Neural crest cell (in vitro differentiated cells): ENCODE results near the gene IMP3. TPM values are rescaled to one million over a fixed set of nuclear protein-coding genes. Genes with fewer than 3 reads are reported as not detected.

ENCODE experiments used
- DNase-seq: peaks from one replicate; pipeline ENCODE4 v3.0.0; 2021; ENCODE audit warnings: low read depth, mixed read lengths, low spot score
- H3K27ac Mint-ChIP-seq: one replicate; pipeline ENCODE4 v1.8.0; 2021; ENCODE audit warnings: mild to moderate bottlenecking, mixed read lengths; ENCODE audit not compliant: unreplicated experiment
- H3K27me3 Mint-ChIP-seq: 2 replicates; pipeline ENCODE4 v1.8.0; 2021; ENCODE audit warnings: low read depth, mild to moderate bottlenecking, mixed read lengths
- H3K36me3 Mint-ChIP-seq: 2 replicates; pipeline ENCODE4 v1.8.0; 2021; ENCODE audit warnings: low read depth, mild to moderate bottlenecking, mixed read lengths
- H3K4me1 Mint-ChIP-seq: 2 replicates; pipeline ENCODE4 v1.8.0; 2021; ENCODE audit warnings: mixed read lengths
- H3K4me3 Mint-ChIP-seq: one replicate; pipeline ENCODE4 v1.8.0; 2021; ENCODE audit warnings: mild to moderate bottlenecking, mixed read lengths
- H3K9me3 Mint-ChIP-seq: 2 replicates; pipeline ENCODE4 v1.8.0; 2021; ENCODE audit warnings: mixed read lengths
- total RNA-seq: library from RNA; stranded (reverse); gene quantifications from 2 replicates; pipeline ENCODE4 v1.2.1, GENCODE V29; 2021
- TF ChIP-seq, protein P1 (sequence below): fragments of 200-600 bp; sonication (generic); conservative IDR thresholded peaks from 2 replicates; pipeline ENCODE4 v1.5.0; 2021; ENCODE audit warnings: antibody characterized with exemption, mild to moderate bottlenecking

The IMP3 gene
- total RNA-seq, 1 donor from 2014 or later: 79.4 TPM

DNA sequence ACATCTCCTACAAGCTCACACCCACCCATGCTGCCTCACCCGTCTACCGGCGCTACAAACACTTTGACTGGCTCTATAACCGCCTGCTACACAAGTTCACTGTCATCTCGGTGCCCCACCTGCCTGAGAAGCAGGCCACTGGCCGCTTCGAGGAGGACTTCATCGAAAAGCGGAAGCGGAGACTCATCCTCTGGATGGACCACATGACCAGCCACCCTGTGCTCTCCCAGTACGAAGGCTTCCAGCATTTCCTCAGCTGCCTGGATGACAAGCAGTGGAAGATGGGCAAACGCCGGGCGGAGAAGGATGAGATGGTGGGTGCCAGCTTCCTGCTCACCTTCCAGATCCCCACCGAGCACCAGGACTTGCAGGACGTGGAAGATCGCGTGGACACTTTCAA is 9.8 kb upstream of the IMP3 start:
- no peak overlapping the region for H3K27ac Mint-ChIP-seq
- DNase-seq: no peak

DNA sequence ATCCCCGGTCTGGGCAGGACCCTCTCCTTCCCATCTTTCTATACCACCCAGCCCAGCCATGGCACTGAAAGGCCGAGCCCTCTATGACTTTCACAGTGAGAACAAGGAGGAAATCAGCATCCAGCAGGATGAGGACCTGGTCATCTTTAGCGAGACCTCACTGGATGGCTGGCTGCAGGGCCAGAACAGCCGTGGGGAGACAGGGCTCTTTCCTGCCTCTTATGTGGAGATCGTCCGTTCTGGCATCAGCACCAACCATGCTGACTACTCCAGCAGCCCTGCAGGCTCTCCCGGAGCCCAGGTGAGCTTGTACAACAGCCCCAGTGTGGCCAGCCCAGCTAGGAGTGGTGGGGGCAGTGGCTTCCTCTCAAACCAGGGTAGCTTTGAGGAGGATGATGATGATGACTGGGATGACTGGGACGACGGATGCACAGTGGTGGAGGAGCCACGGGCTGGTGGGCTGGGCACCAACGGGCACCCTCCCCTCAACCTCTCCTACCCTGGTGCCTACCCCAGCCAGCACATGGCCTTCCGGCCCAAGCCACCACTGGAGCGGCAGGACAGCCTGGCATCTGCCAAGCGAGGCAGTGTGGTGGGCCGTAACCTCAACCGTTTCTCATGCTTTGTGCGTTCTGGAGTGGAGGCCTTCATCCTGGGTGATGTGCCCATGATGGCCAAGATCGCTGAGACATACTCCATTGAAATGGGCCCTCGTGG is 9.2 kb upstream of the IMP3 start:
- TF ChIP-seq, protein P1, sequence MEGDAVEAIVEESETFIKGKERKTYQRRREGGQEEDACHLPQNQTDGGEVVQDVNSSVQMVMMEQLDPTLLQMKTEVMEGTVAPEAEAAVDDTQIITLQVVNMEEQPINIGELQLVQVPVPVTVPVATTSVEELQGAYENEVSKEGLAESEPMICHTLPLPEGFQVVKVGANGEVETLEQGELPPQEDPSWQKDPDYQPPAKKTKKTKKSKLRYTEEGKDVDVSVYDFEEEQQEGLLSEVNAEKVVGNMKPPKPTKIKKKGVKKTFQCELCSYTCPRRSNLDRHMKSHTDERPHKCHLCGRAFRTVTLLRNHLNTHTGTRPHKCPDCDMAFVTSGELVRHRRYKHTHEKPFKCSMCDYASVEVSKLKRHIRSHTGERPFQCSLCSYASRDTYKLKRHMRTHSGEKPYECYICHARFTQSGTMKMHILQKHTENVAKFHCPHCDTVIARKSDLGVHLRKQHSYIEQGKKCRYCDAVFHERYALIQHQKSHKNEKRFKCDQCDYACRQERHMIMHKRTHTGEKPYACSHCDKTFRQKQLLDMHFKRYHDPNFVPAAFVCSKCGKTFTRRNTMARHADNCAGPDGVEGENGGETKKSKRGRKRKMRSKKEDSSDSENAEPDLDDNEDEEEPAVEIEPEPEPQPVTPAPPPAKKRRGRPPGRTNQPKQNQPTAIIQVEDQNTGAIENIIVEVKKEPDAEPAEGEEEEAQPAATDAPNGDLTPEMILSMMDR: no peak
- no peaks in the 10 kb centered on the region for H3K9me3 Mint-ChIP-seq
- H3K27me3 Mint-ChIP-seq: no peaks in the 10 kb centered on the region
- peak overlapping the region; percentile 97 for H3K4me3 Mint-ChIP-seq
- peaks cover 3% of the 10 kb centered on the region for H3K36me3 Mint-ChIP-seq
- peak overlapping the region; percentile 87 for H3K27ac Mint-ChIP-seq
- peaks cover 58% of the 10 kb centered on the region for H3K4me1 Mint-ChIP-seq
- no peak for DNase-seq

More for the DNA sequence above, 9.8 kb upstream of the IMP3 start:
- Mint-ChIP-seq H3K4me1 (peaks cover 58% of the 10 kb centered on the region), H3K36me3 (peaks cover 3% of the 10 kb centered on the region), H3K9me3 (no peaks in the 10 kb centered on the region), H3K27me3 (no peaks in the 10 kb centered on the region), H3K4me3 (peak overlapping the region; percentile 97)
- TF ChIP-seq, protein P1: no peak

GRCh38 chr15:75648156-75649000 is 8.4 kb upstream of the IMP3 start:
- no peaks in the 10 kb centered on the region for H3K27me3 Mint-ChIP-seq
- peaks cover 56% of the 10 kb centered on the region for H3K4me1 Mint-ChIP-seq

DNA sequence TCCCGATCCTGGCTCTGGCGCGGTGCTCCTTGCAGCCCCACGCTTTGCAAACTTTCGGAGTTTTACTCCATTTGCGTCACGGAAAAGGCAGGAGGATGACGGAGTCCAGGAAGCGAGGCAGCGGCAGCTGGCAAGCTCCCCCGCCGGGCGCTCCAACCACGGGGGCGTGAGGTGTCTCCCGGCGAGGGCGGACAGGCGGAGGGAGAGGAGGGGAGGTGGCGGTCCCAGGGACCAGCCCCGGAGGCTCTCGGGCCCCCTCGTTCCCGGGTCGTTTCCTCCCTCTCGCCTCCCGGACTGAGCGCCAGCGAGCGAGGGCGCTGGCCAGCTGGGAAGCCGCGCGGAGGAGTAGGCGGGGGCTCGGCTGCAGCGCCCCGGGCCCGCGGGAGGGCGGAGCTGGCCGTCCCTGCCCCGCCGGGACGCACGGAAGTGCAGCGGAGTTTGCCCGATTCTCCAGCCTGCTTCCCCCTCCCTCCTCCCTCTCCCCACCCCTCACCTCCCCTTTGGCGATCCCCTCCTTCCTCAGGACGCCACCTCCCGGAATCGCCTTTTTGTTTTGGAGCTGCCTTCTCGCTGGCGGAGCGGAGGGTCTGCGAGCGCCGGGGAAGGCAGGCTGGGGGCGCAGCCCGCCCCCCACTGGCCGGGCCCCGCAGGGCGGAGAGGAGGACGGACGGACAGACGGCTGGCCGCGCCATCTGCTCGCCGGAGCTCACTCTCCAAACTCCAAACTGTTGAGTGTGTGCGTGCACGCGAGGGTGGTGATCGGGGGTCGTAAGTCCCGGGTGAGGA is 7.5 kb upstream of the IMP3 start, which contains the start of gene SNX33:
SNX33 (plus strand) TSS at position 543 of the 786 bp plus-strand sequence. CDS start 1,191 bp downstream, outside the sequence.
- Mint-ChIP-seq H3K27me3 (no peaks in the 10 kb centered on the region), H3K36me3 (peaks cover 3% of the 10 kb centered on the region), H3K27ac (peak within 1 kb of the TSS; percentile 98), H3K9me3 (no peaks in the 10 kb centered on the region), H3K4me3 (peak within 1 kb of the TSS; percentile 97), H3K4me1 (peaks cover 48% of the 10 kb centered on the region)
- TF ChIP-seq, protein P1: peak; percentile 61
- DNase-seq: peak; percentile 65

More at GRCh38 chr15:75648156-75649000, 8.4 kb upstream of the IMP3 start:
- peaks cover 3% of the 10 kb centered on the region for H3K36me3 Mint-ChIP-seq
- peak overlapping the region; percentile 98 for H3K27ac Mint-ChIP-seq
- H3K4me3 Mint-ChIP-seq: peak overlapping the region; percentile 97
- TF ChIP-seq, protein P1: no peak
- no peak for DNase-seq
- H3K9me3 Mint-ChIP-seq: no peaks in the 10 kb centered on the region

DNA sequence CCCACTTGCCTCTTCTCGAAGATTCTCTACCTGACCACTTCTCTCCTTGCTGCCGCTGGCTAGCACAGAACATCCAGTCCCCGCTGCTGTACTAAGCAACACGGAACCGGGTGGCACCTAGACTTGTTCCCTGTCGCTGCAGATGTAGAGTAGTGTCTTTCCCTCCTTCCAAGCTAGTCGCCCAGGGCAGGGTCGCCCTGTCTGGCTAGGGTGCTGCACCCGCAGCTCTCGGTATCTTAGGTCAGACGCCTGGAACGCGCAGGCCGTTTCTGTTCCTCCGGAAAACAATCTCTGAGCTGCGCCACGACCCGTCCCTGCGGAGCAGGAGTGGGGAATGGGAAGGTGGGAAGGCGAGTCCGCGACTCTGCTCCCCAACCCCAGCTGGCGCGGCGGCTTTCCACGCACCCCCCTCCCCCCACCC is 6.9 kb upstream of the IMP3 start:
- H3K9me3 Mint-ChIP-seq: no peaks in the 10 kb centered on the region
- H3K4me3 Mint-ChIP-seq: peak overlapping the region; percentile 84
- no peaks in the 10 kb centered on the region for H3K27me3 Mint-ChIP-seq
- H3K27ac Mint-ChIP-seq: peak overlapping the region; percentile 84
- TF ChIP-seq, protein P1: no peak
- H3K36me3 Mint-ChIP-seq: peaks cover 3% of the 10 kb centered on the region
- no peak for DNase-seq
- H3K4me1 Mint-ChIP-seq: peaks cover 43% of the 10 kb centered on the region
